HG03342 (cell line): Measurements from ENCODE around the gene FLYWCH1.
A peak's percentile ranks its signal among the peaks of the same experiment; 100 is the strongest.

ENCODE experiments used
- ATAC-seq: cut with Tn5 transposase; IDR thresholded peaks from one replicate; pipeline ENCODE4 v1.9.1; 2021; ENCODE audit warnings: mild to moderate bottlenecking, moderate library complexity; ENCODE audit not compliant: unreplicated experiment

Gene FLYWCH1

DNA sequence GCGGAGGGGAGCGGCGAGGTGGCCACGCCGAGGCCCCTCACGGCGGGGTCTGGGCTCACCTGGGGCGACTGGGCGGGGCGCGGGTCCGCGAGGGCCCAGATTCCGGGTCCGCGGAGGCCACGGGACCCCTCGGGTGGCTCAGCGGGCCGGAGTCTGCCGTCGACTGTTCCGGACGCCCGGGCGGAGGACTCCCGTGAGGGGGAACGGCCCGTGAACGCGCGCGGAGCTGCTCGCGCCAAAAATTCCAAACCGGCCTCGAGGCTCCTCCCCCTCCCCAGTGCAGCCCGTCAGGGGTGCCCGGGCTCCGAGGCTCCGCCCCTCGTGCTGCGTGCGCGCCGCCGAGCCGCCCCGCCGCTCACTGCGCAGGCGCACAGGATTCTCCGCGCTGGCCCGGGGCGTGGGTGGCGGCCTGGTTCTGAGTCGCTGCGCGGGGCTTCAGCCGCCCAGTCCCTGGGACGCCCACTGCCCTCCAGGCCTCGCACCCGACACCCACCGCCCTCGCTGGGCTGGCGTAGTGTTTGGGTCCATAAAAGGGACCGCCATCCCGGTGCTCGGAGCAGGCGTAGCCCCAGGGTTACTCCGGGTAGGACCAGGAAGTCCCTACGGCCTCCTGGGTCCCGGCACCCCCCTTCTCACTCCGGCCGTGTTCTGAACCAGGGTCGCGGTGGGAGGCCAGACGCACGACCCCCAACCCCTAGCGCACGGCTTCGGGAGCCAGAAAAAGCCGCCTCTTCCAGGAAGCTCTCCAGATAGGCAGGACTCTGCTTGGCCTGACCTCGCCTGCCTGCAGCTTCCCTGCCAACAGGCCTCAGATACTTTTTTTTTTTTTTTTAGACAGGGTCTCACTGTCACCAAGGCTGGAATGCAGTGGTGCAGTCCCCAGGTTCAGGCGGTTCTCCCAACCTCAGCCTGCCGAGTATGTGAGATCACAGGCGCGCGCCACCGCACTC is 68.8 kb downstream of the FLYWCH1 start, which contains the start of gene PKMYT1:
PKMYT1 (minus strand) TSS at position 220 of the 950 bp plus-strand sequence. CDS start 789 bp downstream, outside the sequence.
- ATAC-seq, result peak; percentile 55

DNA sequence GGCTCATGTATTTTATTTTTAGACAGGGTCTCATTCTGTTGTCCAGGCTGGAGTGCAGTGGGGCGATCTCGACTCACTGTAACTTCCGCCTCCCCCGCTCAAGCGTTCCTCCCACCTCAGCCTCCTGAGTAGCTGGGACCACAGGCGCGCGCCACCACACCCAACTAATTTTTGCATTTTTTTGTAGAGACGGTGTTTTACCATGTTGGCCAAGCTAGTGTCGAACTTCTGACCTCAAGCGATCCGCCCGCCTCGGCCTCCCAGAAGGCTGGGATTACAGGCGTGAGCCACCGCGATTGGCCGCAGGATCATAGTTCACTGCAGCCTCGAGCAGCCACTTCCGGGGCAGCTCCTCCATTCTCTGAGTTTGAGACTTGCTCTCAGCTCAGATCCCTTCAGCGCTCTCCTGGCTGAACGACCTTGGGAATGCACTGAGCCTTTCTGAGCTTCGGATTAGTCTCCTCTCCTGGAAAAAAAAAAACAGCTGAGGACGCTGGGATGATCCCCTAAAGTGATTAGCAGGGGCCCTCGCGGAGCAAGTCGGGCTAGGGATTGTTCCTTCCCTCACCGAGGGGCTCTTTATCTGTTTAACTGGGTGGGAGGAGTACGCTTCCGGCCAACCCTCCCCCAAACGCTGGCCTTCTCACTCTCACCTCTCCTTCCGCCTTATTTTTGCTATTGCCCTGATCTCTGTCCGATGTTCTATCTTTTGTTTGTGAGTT is 69.6 kb downstream of the FLYWCH1 start:
- no peak for ATAC-seq

DNA sequence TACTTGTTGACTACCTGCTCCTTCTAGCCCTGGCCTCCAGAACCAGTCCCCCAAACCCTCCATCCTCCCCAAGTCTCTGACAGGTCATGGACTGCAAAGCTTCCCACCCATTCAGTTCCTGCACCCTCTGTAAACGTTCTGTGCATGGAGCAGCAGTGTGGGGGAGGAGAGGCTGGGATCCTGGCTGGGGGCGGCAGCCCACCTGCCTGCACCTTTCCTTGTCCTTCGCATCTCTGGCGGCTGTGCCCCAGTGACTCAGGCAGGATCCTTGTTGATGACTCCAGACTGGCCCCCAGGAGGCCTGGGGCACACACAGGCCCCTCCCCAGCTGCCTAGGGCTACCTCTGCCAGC is 70.1 kb downstream of the FLYWCH1 start:
- no peak for ATAC-seq

DNA sequence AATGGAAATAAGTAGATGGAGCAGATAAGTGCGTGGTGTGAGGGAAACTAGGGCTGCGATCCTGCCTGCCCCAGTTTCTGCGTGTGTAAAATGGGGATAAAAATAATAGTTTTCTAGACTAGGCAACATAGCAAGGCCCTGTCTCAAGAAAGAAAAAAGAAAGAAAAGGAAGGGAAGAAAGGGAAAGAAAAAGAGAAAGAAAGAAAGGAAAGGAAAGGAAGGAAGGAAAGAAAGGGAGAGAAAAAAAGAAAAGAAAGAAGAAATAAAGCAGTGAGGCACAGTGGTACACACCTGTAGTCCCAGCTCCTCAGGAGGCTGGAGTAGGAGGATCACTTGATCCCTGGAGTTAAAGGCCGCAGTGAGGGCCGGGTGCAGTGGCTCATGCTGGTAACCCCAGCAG is 70.7 kb downstream of the FLYWCH1 start:
- ATAC-seq, result no peak

DNA sequence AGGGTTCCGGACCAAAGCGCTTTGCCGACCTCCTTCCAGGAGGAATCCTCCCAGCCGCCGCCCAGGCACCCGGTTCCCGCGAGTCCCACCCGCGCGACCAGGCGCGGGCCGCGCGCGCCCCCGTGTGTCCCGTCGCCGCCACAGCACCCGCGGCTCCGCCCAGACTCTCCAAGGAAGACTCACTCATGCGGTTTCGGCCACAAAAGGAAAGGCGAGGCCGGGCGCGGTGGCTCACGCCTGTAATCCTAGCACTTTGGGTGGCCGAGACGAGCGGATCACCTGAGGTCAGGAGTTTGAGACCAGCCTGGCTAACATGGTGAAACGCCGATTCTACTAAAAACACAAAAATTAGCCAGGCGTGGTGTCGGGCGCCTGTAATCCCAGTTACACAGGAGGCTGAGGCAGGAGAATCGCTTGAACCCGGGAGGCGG is 72.0 kb downstream of the FLYWCH1 start:
- ATAC-seq, result no peak

DNA sequence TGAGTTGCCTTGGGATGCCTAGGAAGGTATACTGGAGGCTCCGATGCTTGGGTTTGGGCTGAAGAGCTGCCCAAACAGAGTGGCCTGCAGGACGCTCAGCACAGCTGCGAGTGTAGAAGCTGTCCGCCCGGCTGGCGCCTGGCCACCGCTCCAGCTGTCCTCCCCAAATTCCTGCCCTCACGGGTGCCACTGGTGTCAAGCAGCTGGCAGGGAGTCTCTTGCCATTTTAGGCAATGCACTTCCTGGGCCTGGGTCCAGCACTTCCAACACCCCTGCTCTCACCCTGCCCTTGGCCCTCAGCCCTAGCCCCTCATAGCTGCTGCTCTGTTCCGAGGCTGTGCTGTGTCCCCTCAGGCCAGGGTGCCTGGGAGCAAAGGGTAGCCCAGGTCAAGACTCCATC is 73.7 kb downstream of the FLYWCH1 start:
- ATAC-seq, result no peak

DNA sequence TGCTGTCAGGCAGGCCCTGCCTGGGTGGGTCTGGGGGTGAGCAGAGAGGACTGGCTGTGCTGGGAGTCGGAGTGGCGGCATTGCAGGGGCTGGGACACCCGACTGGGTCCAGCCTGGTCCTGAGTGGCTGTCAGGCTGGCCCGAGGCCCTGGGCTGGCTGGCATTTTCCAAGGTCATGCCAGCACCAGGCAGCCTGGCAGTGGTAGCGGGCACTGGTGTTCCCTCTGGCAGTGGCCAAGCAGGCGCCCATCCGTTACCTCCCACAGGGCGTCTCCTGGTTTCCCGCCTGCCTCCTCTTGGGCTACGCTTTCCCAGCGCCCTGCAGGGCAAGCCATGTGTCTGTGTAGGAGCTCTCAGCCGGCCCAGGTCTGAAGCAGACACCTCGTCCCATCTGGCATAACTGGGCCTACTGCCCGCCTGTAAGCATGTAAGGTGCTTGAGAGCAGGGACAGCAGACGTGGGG is 74.2 kb downstream of the FLYWCH1 start:
- no peak for ATAC-seq

DNA sequence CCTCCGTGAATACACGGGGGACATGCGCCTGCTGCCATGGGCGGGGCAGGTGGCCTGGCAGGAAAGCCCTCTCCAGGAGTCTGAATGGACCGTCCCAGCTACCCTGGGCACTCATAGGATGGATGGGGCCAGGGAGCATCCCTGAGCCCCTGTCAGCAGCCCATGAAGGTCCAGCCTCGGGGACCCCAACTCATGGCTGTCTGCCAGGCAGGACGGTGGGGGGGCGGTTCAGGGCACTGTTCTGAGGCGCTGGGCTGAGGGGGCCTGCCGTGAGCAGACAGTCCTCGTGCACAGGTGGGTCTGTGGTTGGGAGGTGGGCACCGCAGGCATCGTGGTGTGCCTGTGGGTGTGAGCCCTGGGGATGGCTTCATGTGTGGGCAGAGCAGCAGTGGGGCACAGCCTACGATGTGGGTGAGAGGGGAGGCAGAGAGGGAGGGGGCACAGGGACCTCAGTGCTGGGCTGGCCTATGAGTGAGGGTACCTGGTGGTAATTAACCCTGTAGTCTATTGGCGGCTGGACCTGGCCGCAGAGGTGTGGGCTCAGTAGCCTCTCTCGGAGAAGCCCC is 75.0 kb downstream of the FLYWCH1 start:
- ATAC-seq, result no peak

DNA sequence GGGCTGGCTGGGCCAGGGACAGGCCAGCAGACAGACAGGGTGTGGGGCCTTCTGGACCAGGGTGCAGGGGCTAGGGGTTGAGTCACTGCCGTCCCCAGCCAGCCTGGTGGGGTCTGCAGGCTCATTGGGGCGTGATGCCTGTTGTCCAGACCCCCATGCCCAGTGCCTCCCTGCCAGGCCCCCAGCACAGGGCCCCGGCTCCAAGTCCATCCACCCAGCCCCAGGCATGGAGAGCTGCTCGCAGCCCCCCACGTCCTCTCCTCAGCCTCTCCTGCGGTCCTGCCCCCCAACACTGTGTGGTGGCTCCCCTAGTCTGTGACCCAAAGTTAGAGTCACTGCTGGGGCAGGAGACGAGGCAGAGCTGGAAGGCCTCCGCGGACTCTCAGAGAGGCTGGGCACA is 75.6 kb downstream of the FLYWCH1 start:
- ATAC-seq, result no peak

DNA sequence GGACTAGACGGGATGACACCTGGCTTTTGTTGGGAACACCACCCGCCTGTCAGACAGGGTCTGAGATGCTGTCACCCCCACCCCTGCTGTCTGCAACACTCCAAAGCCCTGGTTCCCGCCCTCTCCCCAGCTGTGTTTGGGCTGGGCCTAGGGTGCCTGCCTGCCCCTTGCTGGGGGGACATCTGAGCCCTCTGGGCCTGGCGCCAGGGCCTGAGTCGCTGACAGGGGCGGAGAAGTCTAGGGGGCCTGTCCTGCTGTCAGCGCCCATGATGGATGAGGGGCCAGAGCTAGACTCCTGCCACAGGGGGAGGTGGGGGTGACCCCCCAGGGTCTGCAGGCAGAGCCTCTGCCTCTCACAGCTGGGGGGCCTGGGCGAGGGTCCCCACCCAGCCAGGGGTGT is 76.1 kb downstream of the FLYWCH1 start:
- ATAC-seq, result no peak

DNA sequence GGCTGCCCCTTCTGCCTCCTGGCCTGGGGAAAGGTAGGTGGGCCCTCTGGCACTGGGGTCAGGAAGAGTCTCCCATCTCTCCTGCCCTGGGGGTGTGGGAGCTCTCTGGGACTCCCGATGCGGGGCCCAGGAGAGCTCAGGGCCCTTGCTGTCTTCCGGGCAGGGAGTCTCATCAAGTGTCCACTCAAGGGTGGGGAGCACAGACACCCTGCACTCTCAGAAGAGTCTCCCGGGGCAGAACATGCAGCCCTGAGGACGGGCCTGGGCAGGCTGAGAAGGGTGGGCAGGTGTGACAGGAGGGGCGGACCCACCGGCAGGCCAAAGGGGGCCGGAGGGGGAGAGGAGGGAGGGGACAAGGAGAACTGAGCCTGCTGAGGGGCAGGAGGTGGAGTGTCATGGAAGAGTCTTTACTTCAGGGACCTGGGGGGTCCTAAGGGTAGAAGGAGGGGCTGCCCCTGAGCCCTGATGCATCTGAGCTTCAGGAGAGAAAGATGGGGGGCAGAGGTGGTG is 76.9 kb downstream of the FLYWCH1 start:
- ATAC-seq, result no peak

DNA sequence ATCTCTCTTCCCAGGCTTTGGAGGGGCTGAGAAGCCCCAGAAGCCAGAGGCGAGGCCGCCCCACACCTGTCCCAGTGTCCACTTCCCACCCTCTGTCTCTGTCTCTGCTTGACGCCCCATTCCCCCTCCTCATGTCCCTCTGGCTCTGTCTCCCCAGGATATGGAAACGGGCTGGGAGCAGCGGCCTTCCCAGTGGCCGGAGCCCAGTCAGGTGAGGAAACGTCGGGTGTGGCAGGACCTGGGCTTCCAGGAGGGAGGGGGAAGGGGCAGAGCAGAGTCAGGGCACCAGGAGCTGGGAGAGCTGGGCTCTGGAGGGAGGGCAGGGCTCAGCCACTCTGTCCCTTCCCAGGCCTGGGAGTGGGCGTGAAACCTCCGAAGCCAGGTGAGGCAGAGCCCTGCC is 79.2 kb downstream of the FLYWCH1 start:
- ATAC-seq, result no peak

DNA sequence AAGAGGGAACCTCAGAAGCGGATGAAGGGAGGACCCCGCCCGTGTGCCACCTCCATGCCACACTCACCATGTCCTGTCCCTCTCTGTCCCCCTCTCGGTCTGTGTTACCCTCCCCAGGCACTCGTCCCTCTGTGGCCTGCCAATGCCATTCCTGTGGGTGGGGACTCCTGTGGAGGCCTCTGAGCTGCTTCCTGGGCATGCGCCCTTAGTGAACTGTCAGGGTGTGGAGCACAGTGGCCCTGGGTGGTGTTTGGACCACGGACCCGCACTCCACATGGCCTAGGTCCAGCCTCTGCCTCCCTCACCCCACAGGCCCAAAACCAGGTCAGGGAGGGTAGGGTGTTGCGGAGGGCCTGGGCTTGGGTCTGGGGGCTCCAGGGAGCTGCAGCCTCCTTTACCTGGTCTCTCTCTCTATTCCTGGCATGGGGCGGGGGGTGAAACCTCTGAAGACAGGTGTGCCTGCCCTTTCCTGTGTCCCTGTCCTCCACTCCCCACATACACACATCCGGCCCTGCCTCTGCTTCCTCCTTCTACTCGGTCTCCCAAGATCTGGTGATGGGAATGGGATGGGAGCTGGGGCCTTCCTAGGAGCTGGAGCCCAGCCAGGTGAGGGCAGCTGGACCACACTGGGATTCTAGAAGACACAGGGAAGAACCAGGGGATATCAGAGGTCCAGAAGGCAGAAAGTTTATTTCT is 80.0 kb downstream of the FLYWCH1 start:
- ATAC-seq, result no peak

DNA sequence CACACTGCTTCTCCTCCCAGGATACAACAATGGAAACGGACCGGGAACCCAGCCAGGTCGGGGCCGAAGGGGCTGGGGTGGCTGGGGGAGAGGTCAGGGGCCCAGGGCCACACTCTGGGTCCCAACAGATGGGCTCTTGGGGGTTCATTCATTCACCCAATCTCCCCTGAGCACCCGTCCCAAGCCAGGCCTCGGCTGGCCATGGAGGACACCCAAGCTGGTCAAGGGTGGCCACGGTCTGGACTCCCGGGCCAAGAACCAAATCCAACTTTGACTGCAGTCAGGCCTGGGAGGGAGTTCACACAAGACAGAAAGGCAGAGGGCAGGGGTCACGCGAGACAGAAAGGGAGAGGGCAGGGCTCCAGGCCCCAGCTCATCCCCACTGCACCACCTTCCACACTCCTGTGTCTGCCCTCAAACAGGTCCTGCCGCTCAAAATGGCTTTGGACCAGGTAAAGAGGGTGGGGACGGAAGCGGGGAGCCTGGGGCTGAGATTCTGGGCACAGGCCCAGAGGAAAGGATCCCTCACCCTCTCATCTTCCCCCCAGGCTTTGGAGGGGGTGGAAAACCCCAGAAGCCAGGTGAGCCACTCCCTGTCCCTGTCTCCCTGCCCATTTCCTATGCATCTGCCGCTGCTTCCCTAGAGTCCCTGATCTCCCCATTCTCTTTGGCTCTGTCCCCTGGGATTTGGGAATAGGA is 80.8 kb downstream of the FLYWCH1 start:
- no peak for ATAC-seq

DNA sequence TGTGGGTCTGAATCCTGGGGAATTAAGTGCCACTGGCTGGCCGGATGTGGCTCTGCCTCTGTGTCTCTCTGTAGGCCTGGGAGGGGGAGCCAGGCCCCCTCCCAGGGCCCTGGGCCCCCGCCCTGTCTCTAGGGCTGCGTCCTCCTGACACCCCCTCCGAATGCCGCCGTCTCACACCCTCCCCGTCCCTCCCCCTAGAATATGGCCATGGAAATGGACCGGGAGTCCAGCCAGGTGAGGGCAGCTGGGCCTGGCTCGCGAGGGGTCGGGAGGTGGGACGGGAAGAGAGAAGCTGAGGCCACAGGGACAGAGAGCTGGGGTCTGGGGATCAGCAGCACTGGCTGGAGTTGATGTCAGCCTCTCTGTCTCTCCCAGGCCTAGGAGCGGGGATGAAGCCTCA is 84.6 kb downstream of the FLYWCH1 start:
- no peak for ATAC-seq

DNA sequence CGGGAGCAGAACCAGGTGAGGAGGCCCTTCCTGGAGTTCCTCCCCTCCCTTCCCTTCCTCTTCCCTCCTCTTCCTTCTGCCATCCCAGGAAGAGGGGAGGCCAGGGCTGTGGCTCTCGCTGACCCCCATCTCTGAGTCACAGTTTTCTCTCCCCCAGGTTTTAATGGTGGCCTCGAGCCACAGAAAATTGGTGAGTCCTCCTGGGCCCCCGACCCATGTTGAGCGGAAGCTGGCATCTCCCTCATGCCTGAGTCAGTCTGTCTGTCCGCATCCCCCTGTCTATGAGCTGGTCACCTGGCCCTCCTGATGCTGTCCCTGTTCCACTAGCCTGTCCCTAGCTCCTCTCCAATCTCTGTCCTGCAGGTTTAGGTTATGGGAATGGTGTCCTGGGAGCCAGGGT is 88.2 kb downstream of the FLYWCH1 start:
- ATAC-seq, result no peak

DNA sequence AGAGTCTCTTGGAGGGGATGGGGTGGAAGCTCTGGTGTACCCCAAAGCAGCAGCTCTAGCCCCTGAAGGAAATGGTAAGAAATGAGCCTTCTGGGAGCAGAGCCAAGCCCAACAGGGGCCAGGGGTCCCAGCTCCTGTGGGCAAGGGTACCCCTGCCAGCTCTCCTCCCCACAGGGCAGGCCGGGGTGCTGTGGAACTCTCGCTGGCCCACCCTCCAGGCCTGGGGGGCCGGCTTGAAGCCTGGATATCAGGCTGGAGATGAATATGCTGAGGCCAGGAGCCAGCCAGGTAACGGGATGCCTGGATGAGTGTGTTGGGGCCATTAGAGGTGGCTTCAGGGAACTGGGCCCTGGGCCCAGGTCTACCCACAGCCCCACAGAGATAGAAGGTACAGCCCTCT is 88.8 kb downstream of the FLYWCH1 start:
- no peak for ATAC-seq
